Measurements from ENCODE around the gene LKAAEAR1. TPM values are rescaled to one million over a fixed set of nuclear protein-coding genes. Genes with fewer than 3 reads are reported as not detected.
A peak's percentile ranks its signal among the peaks of the same experiment; 100 is the strongest.

LKAAEAR1 gene
- total and polyA plus RNA-seq, 9 of the 15 experiments (the other 6 are each of a cell fraction or from before 2014, with no cell fraction given): not detected

DNA sequence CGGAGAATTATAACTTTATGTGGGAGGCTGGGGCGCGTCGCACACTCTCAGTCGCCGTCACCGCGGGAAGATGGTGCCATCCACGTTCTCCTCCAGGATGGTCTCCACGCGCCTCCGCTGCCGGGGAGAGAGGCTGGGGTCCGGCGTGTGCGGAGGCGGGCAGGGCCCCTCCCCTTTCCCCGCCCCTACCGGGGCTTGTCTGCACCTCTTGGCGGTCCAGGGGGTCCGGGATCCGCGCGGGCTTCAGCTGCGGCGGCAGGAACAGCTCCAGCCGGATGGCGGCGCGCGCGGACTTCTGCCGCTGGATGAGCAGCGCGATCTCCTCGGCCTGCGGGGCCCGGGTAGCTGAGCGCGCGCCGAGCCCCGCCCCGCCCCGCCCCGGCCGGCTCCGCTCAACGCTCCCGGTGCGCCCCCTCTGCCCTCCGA lies 807 bp downstream of the LKAAEAR1 start (continued):
- no peak for TF ChIP-seq NONO (IDR thresholded peaks at IDR 0.05; ENCODE audit: low read depth in 2 of 2, low read length in 1 of 2)
- 0 out of 2 replicates have a peak, but pooled peaks have one; percentile 46 for TF ChIP-seq SMC3 (conservative IDR thresholded peaks at IDR 0.05; ENCODE audit: insufficient read depth, low read depth, low read length)
- TF ChIP-seq, protein P1, sequence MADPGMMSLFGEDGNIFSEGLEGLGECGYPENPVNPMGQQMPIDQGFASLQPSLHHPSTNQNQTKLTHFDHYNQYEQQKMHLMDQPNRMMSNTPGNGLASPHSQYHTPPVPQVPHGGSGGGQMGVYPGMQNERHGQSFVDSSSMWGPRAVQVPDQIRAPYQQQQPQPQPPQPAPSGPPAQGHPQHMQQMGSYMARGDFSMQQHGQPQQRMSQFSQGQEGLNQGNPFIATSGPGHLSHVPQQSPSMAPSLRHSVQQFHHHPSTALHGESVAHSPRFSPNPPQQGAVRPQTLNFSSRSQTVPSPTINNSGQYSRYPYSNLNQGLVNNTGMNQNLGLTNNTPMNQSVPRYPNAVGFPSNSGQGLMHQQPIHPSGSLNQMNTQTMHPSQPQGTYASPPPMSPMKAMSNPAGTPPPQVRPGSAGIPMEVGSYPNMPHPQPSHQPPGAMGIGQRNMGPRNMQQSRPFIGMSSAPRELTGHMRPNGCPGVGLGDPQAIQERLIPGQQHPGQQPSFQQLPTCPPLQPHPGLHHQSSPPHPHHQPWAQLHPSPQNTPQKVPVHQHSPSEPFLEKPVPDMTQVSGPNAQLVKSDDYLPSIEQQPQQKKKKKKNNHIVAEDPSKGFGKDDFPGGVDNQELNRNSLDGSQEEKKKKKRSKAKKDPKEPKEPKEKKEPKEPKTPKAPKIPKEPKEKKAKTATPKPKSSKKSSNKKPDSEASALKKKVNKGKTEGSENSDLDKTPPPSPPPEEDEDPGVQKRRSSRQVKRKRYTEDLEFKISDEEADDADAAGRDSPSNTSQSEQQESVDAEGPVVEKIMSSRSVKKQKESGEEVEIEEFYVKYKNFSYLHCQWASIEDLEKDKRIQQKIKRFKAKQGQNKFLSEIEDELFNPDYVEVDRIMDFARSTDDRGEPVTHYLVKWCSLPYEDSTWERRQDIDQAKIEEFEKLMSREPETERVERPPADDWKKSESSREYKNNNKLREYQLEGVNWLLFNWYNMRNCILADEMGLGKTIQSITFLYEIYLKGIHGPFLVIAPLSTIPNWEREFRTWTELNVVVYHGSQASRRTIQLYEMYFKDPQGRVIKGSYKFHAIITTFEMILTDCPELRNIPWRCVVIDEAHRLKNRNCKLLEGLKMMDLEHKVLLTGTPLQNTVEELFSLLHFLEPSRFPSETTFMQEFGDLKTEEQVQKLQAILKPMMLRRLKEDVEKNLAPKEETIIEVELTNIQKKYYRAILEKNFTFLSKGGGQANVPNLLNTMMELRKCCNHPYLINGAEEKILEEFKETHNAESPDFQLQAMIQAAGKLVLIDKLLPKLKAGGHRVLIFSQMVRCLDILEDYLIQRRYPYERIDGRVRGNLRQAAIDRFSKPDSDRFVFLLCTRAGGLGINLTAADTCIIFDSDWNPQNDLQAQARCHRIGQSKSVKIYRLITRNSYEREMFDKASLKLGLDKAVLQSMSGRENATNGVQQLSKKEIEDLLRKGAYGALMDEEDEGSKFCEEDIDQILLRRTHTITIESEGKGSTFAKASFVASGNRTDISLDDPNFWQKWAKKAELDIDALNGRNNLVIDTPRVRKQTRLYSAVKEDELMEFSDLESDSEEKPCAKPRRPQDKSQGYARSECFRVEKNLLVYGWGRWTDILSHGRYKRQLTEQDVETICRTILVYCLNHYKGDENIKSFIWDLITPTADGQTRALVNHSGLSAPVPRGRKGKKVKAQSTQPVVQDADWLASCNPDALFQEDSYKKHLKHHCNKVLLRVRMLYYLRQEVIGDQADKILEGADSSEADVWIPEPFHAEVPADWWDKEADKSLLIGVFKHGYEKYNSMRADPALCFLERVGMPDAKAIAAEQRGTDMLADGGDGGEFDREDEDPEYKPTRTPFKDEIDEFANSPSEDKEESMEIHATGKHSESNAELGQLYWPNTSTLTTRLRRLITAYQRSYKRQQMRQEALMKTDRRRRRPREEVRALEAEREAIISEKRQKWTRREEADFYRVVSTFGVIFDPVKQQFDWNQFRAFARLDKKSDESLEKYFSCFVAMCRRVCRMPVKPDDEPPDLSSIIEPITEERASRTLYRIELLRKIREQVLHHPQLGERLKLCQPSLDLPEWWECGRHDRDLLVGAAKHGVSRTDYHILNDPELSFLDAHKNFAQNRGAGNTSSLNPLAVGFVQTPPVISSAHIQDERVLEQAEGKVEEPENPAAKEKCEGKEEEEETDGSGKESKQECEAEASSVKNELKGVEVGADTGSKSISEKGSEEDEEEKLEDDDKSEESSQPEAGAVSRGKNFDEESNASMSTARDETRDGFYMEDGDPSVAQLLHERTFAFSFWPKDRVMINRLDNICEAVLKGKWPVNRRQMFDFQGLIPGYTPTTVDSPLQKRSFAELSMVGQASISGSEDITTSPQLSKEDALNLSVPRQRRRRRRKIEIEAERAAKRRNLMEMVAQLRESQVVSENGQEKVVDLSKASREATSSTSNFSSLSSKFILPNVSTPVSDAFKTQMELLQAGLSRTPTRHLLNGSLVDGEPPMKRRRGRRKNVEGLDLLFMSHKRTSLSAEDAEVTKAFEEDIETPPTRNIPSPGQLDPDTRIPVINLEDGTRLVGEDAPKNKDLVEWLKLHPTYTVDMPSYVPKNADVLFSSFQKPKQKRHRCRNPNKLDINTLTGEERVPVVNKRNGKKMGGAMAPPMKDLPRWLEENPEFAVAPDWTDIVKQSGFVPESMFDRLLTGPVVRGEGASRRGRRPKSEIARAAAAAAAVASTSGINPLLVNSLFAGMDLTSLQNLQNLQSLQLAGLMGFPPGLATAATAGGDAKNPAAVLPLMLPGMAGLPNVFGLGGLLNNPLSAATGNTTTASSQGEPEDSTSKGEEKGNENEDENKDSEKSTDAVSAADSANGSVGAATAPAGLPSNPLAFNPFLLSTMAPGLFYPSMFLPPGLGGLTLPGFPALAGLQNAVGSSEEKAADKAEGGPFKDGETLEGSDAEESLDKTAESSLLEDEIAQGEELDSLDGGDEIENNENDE (IDR thresholded peaks at IDR 0.05; ENCODE audit: low read depth, low read length): no peak
- no peak for TF ChIP-seq JUNB (CRISPR knock-in tag; conservative IDR thresholded peaks at IDR 0.05)
- peak; percentile 32; the same call in 1 of the 2 replicates for TF ChIP-seq MYC (IDR thresholded peaks at IDR 0.05; ENCODE audit: low read depth, low read length)
- no peak for TF ChIP-seq MYC (CRISPR knock-in tag; IDR thresholded peaks at IDR 0.05; ENCODE audit: borderline replicate concordance, low read depth)
- TF ChIP-seq DDX20 (tag; IDR thresholded peaks at IDR 0.05; ENCODE audit: low read depth): no peak
- TF ChIP-seq RCOR1 (IDR thresholded peaks at IDR 0.05; ENCODE audit: borderline replicate concordance in 1 of 2, low read depth in 2 of 2, low read length in 2 of 2): 0 out of 4 replicates have a peak, but pooled peaks of 1 of the 2 experiments have one; percentile 12
- peak; percentile 43 for TF ChIP-seq NFIC (IDR thresholded peaks at IDR 0.05)
- TF ChIP-seq CXXC5 (CRISPR knock-in tag; IDR thresholded peaks at IDR 0.05): peak; percentile 66
- TF ChIP-seq, protein P2, sequence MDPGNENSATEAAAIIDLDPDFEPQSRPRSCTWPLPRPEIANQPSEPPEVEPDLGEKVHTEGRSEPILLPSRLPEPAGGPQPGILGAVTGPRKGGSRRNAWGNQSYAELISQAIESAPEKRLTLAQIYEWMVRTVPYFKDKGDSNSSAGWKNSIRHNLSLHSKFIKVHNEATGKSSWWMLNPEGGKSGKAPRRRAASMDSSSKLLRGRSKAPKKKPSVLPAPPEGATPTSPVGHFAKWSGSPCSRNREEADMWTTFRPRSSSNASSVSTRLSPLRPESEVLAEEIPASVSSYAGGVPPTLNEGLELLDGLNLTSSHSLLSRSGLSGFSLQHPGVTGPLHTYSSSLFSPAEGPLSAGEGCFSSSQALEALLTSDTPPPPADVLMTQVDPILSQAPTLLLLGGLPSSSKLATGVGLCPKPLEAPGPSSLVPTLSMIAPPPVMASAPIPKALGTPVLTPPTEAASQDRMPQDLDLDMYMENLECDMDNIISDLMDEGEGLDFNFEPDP (CRISPR knock-in tag; IDR thresholded peaks at IDR 0.05): no peak
- TF ChIP-seq RAD21 (CRISPR knock-in tag; conservative IDR thresholded peaks at IDR 0.05 in 1 of 2, IDR thresholded peaks at IDR 0.05 in 1 of 2): peak; percentile 64 to 76
- TF ChIP-seq RB1 (IDR thresholded peaks at IDR 0.05; ENCODE audit: low read depth): peak; percentile 74; the same call in 1 of the 2 replicates
- TF ChIP-seq, protein P3, sequence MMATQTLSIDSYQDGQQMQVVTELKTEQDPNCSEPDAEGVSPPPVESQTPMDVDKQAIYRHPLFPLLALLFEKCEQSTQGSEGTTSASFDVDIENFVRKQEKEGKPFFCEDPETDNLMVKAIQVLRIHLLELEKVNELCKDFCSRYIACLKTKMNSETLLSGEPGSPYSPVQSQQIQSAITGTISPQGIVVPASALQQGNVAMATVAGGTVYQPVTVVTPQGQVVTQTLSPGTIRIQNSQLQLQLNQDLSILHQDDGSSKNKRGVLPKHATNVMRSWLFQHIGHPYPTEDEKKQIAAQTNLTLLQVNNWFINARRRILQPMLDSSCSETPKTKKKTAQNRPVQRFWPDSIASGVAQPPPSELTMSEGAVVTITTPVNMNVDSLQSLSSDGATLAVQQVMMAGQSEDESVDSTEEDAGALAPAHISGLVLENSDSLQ (IDR thresholded peaks at IDR 0.05): no peak

Measured in K562 (cell line).